Large intestine (tissue), 12 donors: Measurements from ENCODE around the gene ZNF716. TPM values are rescaled to one million over a fixed set of nuclear protein-coding genes. Genes with fewer than 3 reads are reported as not detected.
"Not testable (repeated sequence)": the region's sequence is repeated elsewhere in the genome, so short reads cannot be mapped to it uniquely, and the experiment has no call there.

Source experiments
- DNase-seq, 2 donors: peaks; one replicate each; pipeline versions ENCODE4 v3.0.0 to v3.0.0-alpha.2; 2013
- H3K27ac ChIP-seq: one replicate; pipeline ENCODE4 v1.5.1; 2013; ENCODE audit warnings: low read length
- H3K27me3 ChIP-seq: 2 replicates; pipeline ENCODE4 v1.6.1; 2013; ENCODE audit warnings: low read length; ENCODE audit not compliant: control insufficient read depth, insufficient read depth
- H3K36me3 ChIP-seq: 2 replicates; pipeline ENCODE4 v1.6.1; 2013; ENCODE audit warnings: low read length; ENCODE audit not compliant: control insufficient read depth, insufficient read depth
- H3K4me1 ChIP-seq: one replicate; pipeline ENCODE4 v1.6.1; 2013; ENCODE audit warnings: low read length; ENCODE audit not compliant: control insufficient read depth, insufficient read depth
- H3K4me3 ChIP-seq: one replicate; pipeline ENCODE4 v1.5.1; 2013; ENCODE audit warnings: low read length
- H3K9me3 ChIP-seq: one replicate; pipeline ENCODE4 v1.6.1; 2013; ENCODE audit warnings: mild to moderate bottlenecking, low read depth, low read length, moderate library complexity; ENCODE audit not compliant: control insufficient read depth
- WGBS: methylation state at CpG from one replicate; pipeline ENCODE4 v1.1.5; 2013; ENCODE audit warnings: low lambda C conversion rate; ENCODE audit not compliant: insufficient coverage; 5-methylcytosine and 5-hydroxymethylcytosine counted together
- long read RNA-seq, 11 donors: transcript quantifications; one replicate each; lab custom pipeline, GENCODE V29; 2026
- polyA plus RNA-seq: library from polyadenylated mRNA; unstranded; fragments of 120-200 nt; gene quantifications from one replicate; pipeline ENCODE4 v1.2.1, GENCODE V29; 2013

Gene ZNF716
- not detected for polyA plus RNA-seq
- long read RNA-seq, donor 1, result 0 reads
- long read RNA-seq, donor 2, result 0 reads
- long read RNA-seq, donor 3, result 0 reads
- long read RNA-seq, donor 4, result 0 reads
- long read RNA-seq, donor 5, result 0 reads
- long read RNA-seq, donor 6, result 0 reads
- long read RNA-seq, donor 7, result 0 reads
- long read RNA-seq, donor 8, result 0 reads
- long read RNA-seq, donor 9, result 0 reads
- long read RNA-seq, donor 10, result 0 reads
- long read RNA-seq, donor 11, result 0 reads

DNA sequence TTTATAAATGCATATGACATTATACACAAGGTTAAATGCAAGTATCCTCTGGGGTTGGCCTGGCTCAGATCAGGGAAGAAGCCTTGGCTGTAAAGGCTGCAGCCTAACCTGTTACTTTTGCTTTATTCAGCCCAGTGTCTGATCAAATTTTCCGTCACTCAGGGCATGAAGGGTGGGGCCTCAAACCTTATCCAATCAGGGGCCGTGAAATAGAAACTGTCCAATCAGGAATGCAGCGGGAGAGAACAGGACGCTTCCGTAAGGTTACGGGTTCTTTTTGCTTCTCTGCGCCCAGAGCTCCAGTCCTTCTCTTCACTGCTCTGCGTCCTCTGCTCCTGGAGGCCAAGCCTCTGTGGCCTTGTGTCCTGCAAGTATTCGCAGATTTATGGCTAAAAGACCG is at the start of gene ZNF716:
Gene ZNF716 (plus strand): TSS at position 274 of the 400 bp plus-strand sequence. CDS start 112 bp downstream, at position 386.
- no CpG with 5 or more reads among the region's 10 CpGs for whole genome bisulfite sequencing
- no peaks in the 10 kb centered on the region for H3K4me1 ChIP-seq
- H3K36me3 ChIP-seq, result no peaks in the 10 kb centered on the region
- H3K4me3 ChIP-seq, result no peak within 1 kb of the TSS
- no peaks in the 10 kb centered on the region for H3K27me3 ChIP-seq
- H3K27ac ChIP-seq, result no peak within 1 kb of the TSS
- DNase-seq, result no peak
- H3K9me3 ChIP-seq, result peaks cover 13% of the 10 kb centered on the region

- Histone ChIP-seq H3K4me1 (no peaks in the 10 kb centered on the region), H3K9me3 (peaks cover 40% of the 10 kb centered on the region), H3K27me3 (no peaks in the 10 kb centered on the region), H3K27ac (no peak overlapping the region), H3K36me3 (no peaks in the 10 kb centered on the region), H3K4me3 (no peak overlapping the region)
- DNase-seq, result no peak
- no CpG with 5 or more reads among the region's 10 CpGs for WGBS
Measured at GRCh38 chr7:57400531-57401155, 49.3 kb upstream of the ZNF716 start.

DNA sequence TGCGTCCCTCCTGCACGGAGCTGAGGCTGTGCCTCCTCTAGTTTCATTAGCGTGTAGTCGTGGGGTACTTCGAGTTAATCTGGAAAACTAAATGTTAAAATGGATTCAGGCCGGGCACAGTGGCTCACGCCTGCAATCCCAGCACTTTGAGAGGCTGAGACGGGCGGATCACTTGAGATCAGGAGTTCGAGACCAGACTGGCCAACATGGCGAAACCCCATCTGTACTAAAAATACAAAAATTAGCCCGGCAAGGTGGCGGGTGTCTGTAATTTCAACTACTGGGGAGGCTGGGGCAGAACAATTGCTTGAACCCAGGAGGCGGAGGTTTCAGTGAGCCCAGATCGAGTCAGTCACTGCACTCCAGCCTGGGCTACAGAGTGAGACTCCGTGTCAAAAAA is 46.9 kb upstream of the ZNF716 start:
- not testable (repeated sequence) for H3K4me3 ChIP-seq, H3K36me3 ChIP-seq, H3K27ac ChIP-seq, DNase-seq, H3K4me1 ChIP-seq, H3K27me3 ChIP-seq
- peaks cover 40% of the 10 kb centered on the region for H3K9me3 ChIP-seq
- WGBS, result 88% methylated on average over 5 of the region's 16 CpGs

DNA sequence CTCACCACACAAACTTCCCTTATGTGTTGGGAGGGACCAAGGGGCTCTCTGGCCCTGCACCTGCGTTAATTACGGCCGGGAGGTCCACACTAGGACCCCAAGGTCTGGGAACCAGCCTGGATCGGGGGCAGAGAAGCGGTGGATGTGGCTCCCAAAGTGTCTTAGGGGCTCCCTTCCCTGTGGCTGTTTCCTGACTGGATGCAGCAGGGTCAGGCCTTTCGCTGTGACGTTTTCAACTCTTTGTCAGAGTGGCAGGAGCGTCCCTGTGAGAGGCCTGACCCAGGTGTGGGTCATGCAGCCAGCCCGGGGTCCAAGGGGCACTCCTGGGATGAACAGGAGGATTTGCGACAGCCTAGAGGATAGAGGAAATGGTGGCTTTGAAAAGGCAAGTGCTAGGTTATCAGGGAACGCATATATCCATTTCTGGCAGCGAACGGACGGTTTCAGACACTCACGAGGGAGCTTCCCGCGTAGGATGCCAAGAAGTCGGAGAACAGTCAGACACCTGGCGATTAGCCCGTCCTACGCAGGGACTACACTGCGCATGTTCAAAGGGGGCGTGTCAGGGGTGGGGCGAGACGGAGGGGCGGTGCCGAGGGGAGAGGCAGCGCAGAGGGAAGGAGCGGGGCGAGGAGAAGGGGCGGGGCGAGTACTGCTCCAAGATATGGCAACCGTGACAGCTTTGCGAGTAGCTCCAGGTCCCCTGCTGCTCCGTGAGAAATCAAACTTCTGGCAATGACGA is 46.2 kb upstream of the ZNF716 start:
- no peaks in the 10 kb centered on the region for H3K36me3 ChIP-seq
- no peak overlapping the region for H3K4me3 ChIP-seq
- DNase-seq, result no peak
- peaks cover 34% of the 10 kb centered on the region for H3K9me3 ChIP-seq
- no peaks in the 10 kb centered on the region for H3K4me1 ChIP-seq
- no CpG with 5 or more reads among the region's 36 CpGs for WGBS
- no peaks in the 10 kb centered on the region for H3K27me3 ChIP-seq
- H3K27ac ChIP-seq, result no peak overlapping the region

DNA sequence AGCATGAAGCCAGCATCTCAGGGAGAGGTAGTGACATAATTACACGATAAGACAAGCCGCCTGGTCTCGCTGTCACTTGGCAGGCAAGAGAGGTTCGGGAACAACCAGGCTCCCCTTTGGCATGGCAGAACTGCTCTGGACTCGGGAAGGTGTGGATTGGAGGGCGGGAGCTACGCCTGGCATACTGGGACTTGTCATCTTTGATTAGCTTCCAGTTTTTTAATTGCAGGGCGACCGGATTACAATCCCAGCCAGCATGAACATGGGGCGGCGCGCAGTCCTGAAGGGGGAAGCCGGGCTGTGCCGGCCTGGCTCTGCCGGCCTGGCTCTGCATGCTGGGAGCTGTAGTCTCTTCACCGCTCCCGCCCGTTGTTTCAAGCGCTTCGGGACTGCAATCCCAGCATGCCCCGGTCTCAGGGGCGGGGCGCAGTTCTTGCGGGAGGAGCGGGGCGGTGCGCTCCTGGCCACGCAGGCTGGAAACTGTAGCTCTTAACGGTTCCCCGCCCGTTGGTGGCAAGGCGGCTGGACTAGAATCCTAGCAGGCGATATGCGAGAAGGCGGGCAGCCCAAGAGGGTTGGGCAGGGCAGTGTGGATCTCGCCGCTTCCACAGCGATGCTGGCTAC is 45.5 kb upstream of the ZNF716 start:
- no peak for DNase-seq
- Histone ChIP-seq H3K27me3 (no peaks in the 10 kb centered on the region), H3K4me1 (no peaks in the 10 kb centered on the region), H3K9me3 (peaks cover 28% of the 10 kb centered on the region), H3K27ac (no peak overlapping the region), H3K36me3 (no peaks in the 10 kb centered on the region), H3K4me3 (no peak overlapping the region)
- WGBS, result no CpG with 5 or more reads among the region's 38 CpGs

- no peak for DNase-seq
- no CpG with 5 or more reads among the region's 24 CpGs for whole genome bisulfite sequencing
- Histone ChIP-seq H3K9me3 (peaks cover 23% of the 10 kb centered on the region), H3K27ac (no peak overlapping the region), H3K27me3 (no peaks in the 10 kb centered on the region), H3K36me3 (no peaks in the 10 kb centered on the region), H3K4me1 (no peaks in the 10 kb centered on the region), H3K4me3 (no peak overlapping the region)
Measured at GRCh38 chr7:57404967-57405421, 45.0 kb upstream of the ZNF716 start.

DNA sequence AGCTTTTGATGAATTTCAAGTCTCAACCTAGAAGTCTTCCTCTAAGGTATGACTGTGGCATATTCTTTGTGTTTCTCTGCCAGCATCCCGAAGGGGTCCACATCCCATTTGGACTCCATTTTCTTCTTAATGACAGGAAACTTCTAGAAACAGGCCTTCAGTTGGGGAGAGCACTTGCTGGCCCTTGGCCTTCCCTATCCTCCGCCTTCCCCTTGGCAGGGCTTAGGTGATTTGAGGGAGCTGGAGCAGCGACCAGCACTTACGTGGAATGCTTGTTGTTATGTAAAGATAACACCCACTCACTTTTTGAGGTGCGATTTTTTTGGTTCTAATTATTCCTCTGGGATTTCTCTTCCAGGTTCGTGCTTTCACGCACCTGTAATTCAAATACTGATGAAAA is 42.9 kb upstream of the ZNF716 start:
- Histone ChIP-seq H3K36me3 (no peaks in the 10 kb centered on the region), H3K4me3 (no peak overlapping the region), H3K27me3 (no peaks in the 10 kb centered on the region), H3K27ac (no peak overlapping the region), H3K4me1 (no peaks in the 10 kb centered on the region), H3K9me3 (peaks cover 19% of the 10 kb centered on the region)
- no peak for DNase-seq
- 76% methylated on average over 3 of the region's 7 CpGs for WGBS

DNA sequence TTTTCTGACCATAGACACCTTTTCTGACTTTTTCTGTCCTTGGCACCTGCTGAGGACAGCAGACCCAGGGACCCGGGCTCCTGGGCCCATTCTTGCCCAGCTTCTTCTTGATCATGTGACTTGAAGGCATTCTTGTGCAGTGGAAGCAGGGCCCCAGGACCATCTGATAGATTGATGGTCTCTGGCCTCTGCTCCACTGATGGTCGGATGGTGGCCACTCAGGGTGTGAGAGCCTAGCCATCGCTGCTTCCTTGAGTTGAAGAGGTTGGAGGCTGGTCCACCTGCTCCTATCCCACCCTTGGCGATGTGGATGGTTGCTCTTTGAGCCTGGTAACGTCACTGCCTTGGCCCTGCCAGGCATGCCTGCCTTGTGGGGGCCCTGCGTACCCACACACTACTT is 37.8 kb upstream of the ZNF716 start:
- no peaks in the 10 kb centered on the region for H3K4me1 ChIP-seq
- no peak for DNase-seq
- H3K27me3 ChIP-seq, result no peaks in the 10 kb centered on the region
- H3K27ac ChIP-seq, result no peak overlapping the region
- no peak overlapping the region for H3K4me3 ChIP-seq
- no CpG with 5 or more reads among the region's 6 CpGs for WGBS
- no peaks in the 10 kb centered on the region for H3K36me3 ChIP-seq
- peaks cover 22% of the 10 kb centered on the region for H3K9me3 ChIP-seq

DNA sequence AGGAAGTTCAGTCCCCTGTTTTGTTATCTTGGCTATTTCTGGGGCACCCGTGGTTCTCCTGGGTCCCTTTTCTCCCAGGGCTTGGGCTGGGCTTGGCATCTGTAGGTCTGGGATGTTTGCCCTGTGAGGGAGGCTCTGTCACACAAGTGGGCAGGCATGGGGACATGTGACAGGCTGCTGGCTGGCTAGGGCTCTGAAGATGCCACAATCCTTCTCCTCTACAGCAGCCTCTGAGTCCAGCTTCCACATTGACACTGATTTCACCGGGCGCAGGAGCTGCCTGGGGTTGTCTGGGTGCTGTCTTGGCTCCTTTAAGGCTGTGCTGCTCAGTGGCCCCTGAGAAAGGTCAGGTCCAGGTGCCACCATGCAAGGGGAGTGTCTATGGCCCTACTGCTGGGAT is 37.4 kb upstream of the ZNF716 start:
- Histone ChIP-seq H3K4me3 (no peak overlapping the region), H3K4me1 (no peaks in the 10 kb centered on the region), H3K36me3 (no peaks in the 10 kb centered on the region), H3K27me3 (no peaks in the 10 kb centered on the region), H3K27ac (no peak overlapping the region), H3K9me3 (peaks cover 24% of the 10 kb centered on the region)
- WGBS, result no CpG with 5 or more reads among the region's 3 CpGs
- no peak for DNase-seq
